Neural cell (in vitro differentiated cells): ENCODE results near the gene NR1I3. TPM values are rescaled to one million over a fixed set of nuclear protein-coding genes. Genes with fewer than 3 reads are reported as not detected.

ENCODE experiments used
- H2AFZ ChIP-seq: fragments of 200-600, 300-800 bp; sonication (generic), shearing (Covaris generic); 2 replicates; pipeline ENCODE4 v1.6.0; 2014; ENCODE audit warnings: low read depth, mild to moderate bottlenecking, antibody characterized with exemption, low read length, moderate library complexity
- H3F3A ChIP-seq: fragments of 200-600 bp; shearing (Covaris generic); 2 replicates; pipeline ENCODE4 v1.6.1; 2016; ENCODE audit warnings: mild to moderate bottlenecking, moderate library complexity, mixed read lengths, antibody characterized with exemption, low read length; ENCODE audit not compliant: insufficient read depth, poor library complexity, severe bottlenecking
- H3K27ac ChIP-seq: fragments of 200-600, 300-800 bp; sonication (generic), shearing (Covaris generic); 2 replicates; pipeline ENCODE4 v1.5.1; 2014; ENCODE audit warnings: mild to moderate bottlenecking, low read length, moderate library complexity
- H3K27me3 ChIP-seq: fragments of 300-800, 200-600 bp; sonication (generic), shearing (Covaris generic); 2 replicates; pipeline ENCODE4 v1.6.0; 2014; ENCODE audit warnings: mild to moderate bottlenecking, low read depth, low read length, moderate library complexity; ENCODE audit not compliant: insufficient read depth
- H3K36me3 ChIP-seq: fragments of 300-800, 200-600 bp; sonication (generic), shearing (Covaris generic); 2 replicates; pipeline ENCODE4 v1.5.1; 2014; ENCODE audit warnings: mild to moderate bottlenecking, antibody characterized with exemption, low read length, moderate library complexity; ENCODE audit not compliant: insufficient read depth
- H3K4me2 ChIP-seq: fragments of 300-800, 200-600 bp; sonication (generic), shearing (Covaris generic); 2 replicates; pipeline ENCODE4 v1.6.0; 2014; ENCODE audit warnings: mild to moderate bottlenecking, low read length
- H3K4me3 ChIP-seq: fragments of 300-800, 200-600 bp; sonication (generic), shearing (Covaris generic); 2 replicates; pipeline ENCODE4 v1.5.1; 2014; ENCODE audit warnings: mild to moderate bottlenecking, low read length, moderate library complexity
- H3K79me2 ChIP-seq: fragments of 200-600 bp; shearing (Covaris generic); replicated peaks from 2 replicates; pipeline ENCODE4 v1.6.0; 2014; ENCODE audit warnings: mild to moderate bottlenecking, low read length, moderate library complexity; ENCODE audit not compliant: insufficient read depth
- H3K9ac ChIP-seq: fragments of 300-800, 200-600 bp; sonication (generic), shearing (Covaris generic); 2 replicates; pipeline ENCODE4 v1.6.1; 2016; ENCODE audit warnings: mild to moderate bottlenecking, low read length, mixed read lengths
- H3K9me2 ChIP-seq: fragments of 200-600 bp; shearing (Covaris generic); 2 replicates; pipeline ENCODE4 v1.6.1; 2016; ENCODE audit warnings: mild to moderate bottlenecking, low read length, mixed read lengths; ENCODE audit not compliant: insufficient read depth
- H3K9me3 ChIP-seq: fragments of 200-600, 300-800 bp; sonication (generic), shearing (Covaris generic); 2 replicates; pipeline ENCODE4 v1.6.1; 2016; ENCODE audit warnings: mild to moderate bottlenecking, mixed run types, low read length, moderate library complexity, mixed read lengths
- H4K20me1 ChIP-seq: fragments of 200-600 bp; shearing (Covaris generic); 2 replicates; pipeline ENCODE4 v1.6.1; 2016; ENCODE audit warnings: mild to moderate bottlenecking, mixed run types; ENCODE audit not compliant: insufficient read depth
- CTCF ChIP-seq: fragments of 450-650 bp; IDR thresholded peaks from 2 replicates; pipeline ENCODE4 v1.5.1; 2014; ENCODE audit warnings: antibody characterized with exemption, mild to moderate bottlenecking, moderate library complexity; ENCODE audit not compliant: poor library complexity, severe bottlenecking
- EP300 ChIP-seq: fragments of 450-650 bp; conservative IDR thresholded peaks from 2 replicates; pipeline ENCODE4 v1.6.1; 2014; ENCODE audit warnings: antibody characterized with exemption, mild to moderate bottlenecking, moderate library complexity; ENCODE audit not compliant: poor library complexity, severe bottlenecking
- EZH2 ChIP-seq: fragments of 200-600, 300-800 bp; shearing (Covaris generic), sonication (generic); IDR thresholded peaks from 2 replicates; pipeline ENCODE4 v1.6.1; 2014; ENCODE audit warnings: antibody characterized with exemption, low read length, borderline replicate concordance, mild to moderate bottlenecking; ENCODE audit not compliant: insufficient read depth, poor library complexity, severe bottlenecking
- MXI1 ChIP-seq: fragments of 450-650 bp; conservative IDR thresholded peaks from 2 replicates; pipeline ENCODE4 v1.6.1; 2014; ENCODE audit warnings: antibody characterized with exemption, mild to moderate bottlenecking; ENCODE audit not compliant: poor library complexity, severe bottlenecking
- POLR2AphosphoS5 ChIP-seq: IDR thresholded peaks from 2 replicates; pipeline ENCODE4 v1.6.1; 2012
- RAD21 ChIP-seq: fragments of 450-650 bp; conservative IDR thresholded peaks from 2 replicates; pipeline ENCODE4 v1.6.1; 2014; ENCODE audit warnings: antibody characterized with exemption, mild to moderate bottlenecking, moderate library complexity
- REST ChIP-seq: IDR thresholded peaks from 2 replicates; pipeline ENCODE4 v1.6.1; 2012; ENCODE audit warnings: borderline replicate concordance
- SMC3 ChIP-seq: fragments of 450-650 bp; conservative IDR thresholded peaks from 2 replicates; pipeline ENCODE4 v1.6.1; 2014; ENCODE audit warnings: antibody characterized with exemption, mild to moderate bottlenecking, moderate library complexity; ENCODE audit not compliant: poor library complexity
- TAF1 ChIP-seq: IDR thresholded peaks from 2 replicates; pipeline ENCODE4 v1.6.1; 2012; ENCODE audit warnings: low read depth
- polyA plus RNA-seq: library from polyadenylated mRNA; depleted of rRNA; stranded (reverse); fragments of >200 nt; gene quantifications from 2 replicates; pipeline ENCODE4 v1.2.3, GENCODE V29; 2014

NR1I3 gene
- polyA plus RNA-seq, 1 donor from 2014 or later: not detected

GRCh38 chr1:161216945-161217712 is 20.9 kb downstream of the NR1I3 start:
- Histone ChIP-seq H3K4me2 (no peak overlapping the region), H3K9me3 (no peaks in the 10 kb centered on the region), H2AFZ (no peak overlapping the region), H3K79me2 (no peaks in the 10 kb centered on the region), H3F3A (no peaks in the 10 kb centered on the region), H3K4me3 (no peak overlapping the region), H3K9me2 (no peaks in the 10 kb centered on the region), H3K9ac (no peak overlapping the region), H3K27me3 (no peaks in the 10 kb centered on the region), H4K20me1 (no peaks in the 10 kb centered on the region), H3K27ac (no peak overlapping the region), H3K36me3 (peaks cover 9% of the 10 kb centered on the region)
- TF ChIP-seq RAD21: no peak
- no peak for TF ChIP-seq REST
- TF ChIP-seq POLR2AphosphoS5: no peak
- no peak for TF ChIP-seq CTCF
- no peak for TF ChIP-seq SMC3
- no peak for TF ChIP-seq EP300
- no peak for TF ChIP-seq EZH2
- no peak for TF ChIP-seq MXI1
- TF ChIP-seq TAF1: no peak

- no peaks in the 10 kb centered on the region for H3F3A ChIP-seq
- no peak within 1 kb of the TSS for H3K27ac ChIP-seq
- no peak within 1 kb of the TSS for H3K4me3 ChIP-seq
- no peaks in the 10 kb centered on the region for H3K9me2 ChIP-seq
- no peak within 1 kb of the TSS for H2AFZ ChIP-seq
- TF ChIP-seq CTCF (no peak), REST (no peak), EZH2 (no peak), MXI1 (no peak), TAF1 (no peak), POLR2AphosphoS5 (no peak), RAD21 (no peak), SMC3 (no peak), EP300 (no peak)
- H3K9ac ChIP-seq: no peak within 1 kb of the TSS
- peaks cover 9% of the 10 kb centered on the region for H3K36me3 ChIP-seq
- no peak within 1 kb of the TSS for H3K4me2 ChIP-seq
- H3K27me3 ChIP-seq: no peaks in the 10 kb centered on the region
- no peaks in the 10 kb centered on the region for H4K20me1 ChIP-seq
- no peaks in the 10 kb centered on the region for H3K9me3 ChIP-seq
- H3K79me2 ChIP-seq: no peaks in the 10 kb centered on the region
Observed at GRCh38 chr1:161215076-161215475, 22.9 kb downstream of the NR1I3 start, which contains the start of gene FCER1G. FCER1G (plus strand) TSS chr1:161215295; CDS start chr1:161215322, 27 bp downstream.
